ENCODE results near the gene PDGFA.

DNA sequence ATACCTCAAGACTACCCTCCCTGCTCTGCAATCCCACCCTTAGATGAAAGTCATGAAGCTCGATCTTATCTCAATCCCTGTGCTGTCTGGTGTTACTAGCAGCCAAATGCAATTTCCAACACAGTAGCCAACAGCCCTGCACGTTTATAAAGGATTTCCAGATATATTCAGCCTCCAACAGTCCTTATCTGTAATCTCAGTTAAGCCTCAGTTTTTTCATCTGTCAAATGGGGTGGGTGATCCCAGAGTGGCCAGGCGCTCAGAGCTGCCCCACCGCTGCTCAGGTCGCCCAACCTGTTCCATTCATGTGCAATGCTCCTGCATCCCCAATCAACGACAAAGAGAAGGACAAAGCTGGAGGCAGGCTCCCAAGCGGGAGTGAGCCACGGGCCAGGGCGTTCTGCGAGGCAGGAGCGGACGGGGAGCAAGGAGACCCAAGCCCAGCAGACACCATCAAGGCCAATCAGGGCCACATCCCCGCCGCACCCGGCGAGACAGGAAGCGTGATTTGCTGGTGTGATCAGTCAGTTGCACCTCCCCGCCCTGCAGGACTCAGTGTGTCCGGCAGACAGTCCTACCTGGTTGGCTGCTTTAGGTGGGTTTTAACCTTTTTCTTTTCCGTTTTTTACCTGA, 19.7 kb downstream of the PDGFA start:
- TF ChIP-seq CTCF (IDR thresholded peaks at IDR 0.05; ENCODE audit: borderline replicate concordance, extremely low read depth, low read length, poor library complexity, severe bottlenecking) (no peak), EZH2 (IDR thresholded peaks at IDR 0.05; ENCODE audit: borderline replicate concordance, low read depth, low read length, severe bottlenecking) (no peak)
